GM06990 (cell line): ENCODE results near the gene LRRC45.

Source experiments
- DNase-seq: peaks from one replicate; pipeline ENCODE4 v3.0.0-alpha.2; 2011; ENCODE audit not compliant: insufficient read length; ENCODE audit errors: extremely low read depth
- H3K27me3 ChIP-seq: replicated peaks from 2 replicates; pipeline ENCODE4 v1.6.0; 2011; ENCODE audit warnings: low read length; ENCODE audit not compliant: control insufficient read depth, insufficient read depth
- H3K36me3 ChIP-seq: 2 replicates; pipeline ENCODE4 v1.5.1; 2011; ENCODE audit warnings: low read length; ENCODE audit not compliant: control insufficient read depth, insufficient read depth
- H3K4me3 ChIP-seq: replicated peaks from 2 replicates; pipeline ENCODE4 v1.5.1; 2011; ENCODE audit warnings: low read depth, mild to moderate bottlenecking, control low read depth, low read length
- TF ChIP-seq, protein P1 (sequence below): IDR thresholded peaks from 2 replicates; pipeline ENCODE4 v1.5.1; 2011; ENCODE audit warnings: low read length, control low read depth, mild to moderate bottlenecking, inconsistent platforms; ENCODE audit not compliant: insufficient read depth, poor library complexity, severe bottlenecking

LRRC45 gene

GRCh38 chr17:82078433-82078832, 55.3 kb downstream of the LRRC45 start:
- no peak for DNase-seq
- H3K36me3 ChIP-seq: peaks cover 40% of the 10 kb centered on the region
- TF ChIP-seq, protein P1, sequence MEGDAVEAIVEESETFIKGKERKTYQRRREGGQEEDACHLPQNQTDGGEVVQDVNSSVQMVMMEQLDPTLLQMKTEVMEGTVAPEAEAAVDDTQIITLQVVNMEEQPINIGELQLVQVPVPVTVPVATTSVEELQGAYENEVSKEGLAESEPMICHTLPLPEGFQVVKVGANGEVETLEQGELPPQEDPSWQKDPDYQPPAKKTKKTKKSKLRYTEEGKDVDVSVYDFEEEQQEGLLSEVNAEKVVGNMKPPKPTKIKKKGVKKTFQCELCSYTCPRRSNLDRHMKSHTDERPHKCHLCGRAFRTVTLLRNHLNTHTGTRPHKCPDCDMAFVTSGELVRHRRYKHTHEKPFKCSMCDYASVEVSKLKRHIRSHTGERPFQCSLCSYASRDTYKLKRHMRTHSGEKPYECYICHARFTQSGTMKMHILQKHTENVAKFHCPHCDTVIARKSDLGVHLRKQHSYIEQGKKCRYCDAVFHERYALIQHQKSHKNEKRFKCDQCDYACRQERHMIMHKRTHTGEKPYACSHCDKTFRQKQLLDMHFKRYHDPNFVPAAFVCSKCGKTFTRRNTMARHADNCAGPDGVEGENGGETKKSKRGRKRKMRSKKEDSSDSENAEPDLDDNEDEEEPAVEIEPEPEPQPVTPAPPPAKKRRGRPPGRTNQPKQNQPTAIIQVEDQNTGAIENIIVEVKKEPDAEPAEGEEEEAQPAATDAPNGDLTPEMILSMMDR: no peak
- no peak overlapping the region for H3K4me3 ChIP-seq
- H3K27me3 ChIP-seq: no peaks in the 10 kb centered on the region

- Histone ChIP-seq H3K36me3 (peaks cover 47% of the 10 kb centered on the region), H3K27me3 (no peaks in the 10 kb centered on the region), H3K4me3 (no peak overlapping the region)
- TF ChIP-seq, protein P1: no peak
- no peak for DNase-seq
Observed at GRCh38 chr17:82079001-82079677, 56.0 kb downstream of the LRRC45 start.

GRCh38 chr17:82080048-82080788, 57.1 kb downstream of the LRRC45 start:
- Histone ChIP-seq H3K4me3 (no peak overlapping the region), H3K36me3 (peaks cover 52% of the 10 kb centered on the region), H3K27me3 (no peaks in the 10 kb centered on the region)
- TF ChIP-seq, protein P1: no peak
- no peak for DNase-seq
